ENCODE measurements around the gene BDKRB1.

BDKRB1 gene

GRCh38 chr14:96261772-96262655 lies 6.0 kb downstream of the BDKRB1 start:
- DNase-seq: no peak

GRCh38 chr14:96263347-96264199 lies 7.6 kb downstream of the BDKRB1 start:
- no peak for DNase-seq

- DNase-seq: no peak
These were observed 8.2 kb downstream of the BDKRB1 start for GRCh38 chr14:96264200-96264553.

- DNase-seq: no peak
These were observed 8.8 kb downstream of the BDKRB1 start for GRCh38 chr14:96264853-96265252.

GRCh38 chr14:96265383-96266095 lies 9.5 kb downstream of the BDKRB1 start:
- DNase-seq: no peak

- no peak for DNase-seq
These were observed 11.3 kb downstream of the BDKRB1 start for GRCh38 chr14:96267336-96267735.

- no peak for DNase-seq
These were observed 11.9 kb downstream of the BDKRB1 start for GRCh38 chr14:96267916-96268315.

GRCh38 chr14:96268431-96269358 lies 12.7 kb downstream of the BDKRB1 start:
- no peak for DNase-seq

GRCh38 chr14:96269359-96269710 lies 13.3 kb downstream of the BDKRB1 start:
- DNase-seq: no peak

GRCh38 chr14:96270565-96271420 lies 14.8 kb downstream of the BDKRB1 start:
- no peak for DNase-seq

- no peak for DNase-seq
These were observed 15.4 kb downstream of the BDKRB1 start for GRCh38 chr14:96271421-96271762.

- no peak for DNase-seq
These were observed 16.9 kb downstream of the BDKRB1 start for GRCh38 chr14:96272777-96273473.

GRCh38 chr14:96273629-96274028 lies 17.6 kb downstream of the BDKRB1 start:
- no peak for DNase-seq

- DNase-seq: no peak
These were observed 18.1 kb downstream of the BDKRB1 start for GRCh38 chr14:96274122-96274521.

- no peak for DNase-seq
These were observed 18.5 kb downstream of the BDKRB1 start for GRCh38 chr14:96274543-96274942.

- DNase-seq: no peak
These were observed 19.4 kb downstream of the BDKRB1 start for GRCh38 chr14:96275177-96276112.

GRCh38 chr14:96277890-96278289 lies 21.9 kb downstream of the BDKRB1 start:
- DNase-seq: no peak

- no peak for DNase-seq
These were observed 23.6 kb downstream of the BDKRB1 start for GRCh38 chr14:96279564-96279963.

GRCh38 chr14:96280104-96280503 lies 24.1 kb downstream of the BDKRB1 start:
- no peak for DNase-seq

GRCh38 chr14:96281486-96281885 lies 25.5 kb downstream of the BDKRB1 start:
- no peak for DNase-seq

Measured in activated gamma-delta T cell (primary cell).